ENCODE measurements around the gene SLC6A7. TPM values are rescaled to one million over a fixed set of nuclear protein-coding genes. Genes with fewer than 3 reads are reported as not detected.

Gene SLC6A7
- not detected for total RNA-seq

DNA sequence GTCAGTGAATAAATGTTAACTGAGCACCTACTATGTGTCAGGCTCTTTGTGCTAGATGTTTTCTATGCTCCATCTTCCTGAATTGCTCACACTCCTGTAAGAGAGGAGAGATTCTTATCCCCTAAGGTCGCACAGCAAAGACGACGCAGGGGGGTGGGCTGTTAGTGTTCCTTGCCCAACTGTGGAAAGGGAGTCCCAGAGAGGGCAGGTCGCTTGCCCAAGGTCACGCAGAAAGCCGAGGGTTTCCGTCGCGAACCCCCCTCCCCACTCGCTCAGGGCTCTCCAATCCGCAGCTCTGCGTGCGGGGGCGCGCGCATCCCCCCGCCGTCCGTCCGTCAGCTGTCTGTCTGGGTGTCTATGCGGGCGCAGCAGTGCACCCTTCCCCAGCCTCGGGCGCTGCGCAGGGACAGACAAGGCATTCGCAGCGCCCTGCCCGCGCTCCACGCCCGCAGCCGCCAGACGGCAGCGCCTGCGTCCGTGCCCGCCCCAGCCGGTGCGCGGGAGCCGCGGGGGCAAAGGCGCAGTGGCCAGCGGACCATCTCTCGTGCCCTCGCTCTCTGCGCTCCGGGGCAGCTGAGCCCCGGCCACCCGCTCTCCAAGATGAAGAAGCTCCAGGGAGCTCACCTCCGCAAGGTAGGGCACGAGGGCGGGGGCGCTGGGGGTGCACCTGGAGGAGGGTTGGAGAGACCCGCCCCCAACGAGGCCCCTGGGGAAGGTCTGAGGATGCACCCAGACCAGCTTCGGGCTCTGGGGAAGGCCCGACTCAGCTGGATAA is at the start of gene SLC6A7:
Gene SLC6A7, plus strand, starts transcription at position 335 of the 775 bp plus-strand sequence. Its CDS starts 266 bp downstream, at position 601.
- H3K4me3 Mint-ChIP-seq = no peak within 1 kb of the TSS
- peak in 1 of 2 donors; percentile 25 for ATAC-seq
- H3K9me3 Mint-ChIP-seq = no peaks in the 10 kb centered on the region
- no peaks in the 10 kb centered on the region for H3K36me3 Mint-ChIP-seq (ENCODE audit: insufficient read depth)
- no peak for DNase-seq
- H3K27me3 Mint-ChIP-seq (ENCODE audit: low read depth) = peaks cover 42% of the 10 kb centered on the region
- H3K4me1 Mint-ChIP-seq (ENCODE audit: low read depth) = no peaks in the 10 kb centered on the region

GRCh38 chr5:150140830-150141229 is 49.0 kb upstream of the SLC6A7 start:
- peaks cover 2% of the 10 kb centered on the region for H3K27me3 Mint-ChIP-seq (ENCODE audit: low read depth)
- DNase-seq = no peak
- H3K4me3 Mint-ChIP-seq = no peak overlapping the region
- no peaks in the 10 kb centered on the region for H3K36me3 Mint-ChIP-seq (ENCODE audit: insufficient read depth)
- no peak for ATAC-seq
- H3K4me1 Mint-ChIP-seq (ENCODE audit: low read depth) = no peaks in the 10 kb centered on the region
- no peaks in the 10 kb centered on the region for H3K9me3 Mint-ChIP-seq

- DNase-seq (no peak), ATAC-seq (no peak)
- H3K4me3 Mint-ChIP-seq = no peak overlapping the region
- H3K4me1 Mint-ChIP-seq (ENCODE audit: low read depth) = no peaks in the 10 kb centered on the region
- H3K27me3 Mint-ChIP-seq (ENCODE audit: low read depth) = peaks cover 2% of the 10 kb centered on the region
- no peaks in the 10 kb centered on the region for H3K9me3 Mint-ChIP-seq
- no peaks in the 10 kb centered on the region for H3K36me3 Mint-ChIP-seq (ENCODE audit: insufficient read depth)
These were observed 48.2 kb upstream of the SLC6A7 start for GRCh38 chr5:150141544-150142184.

DNA sequence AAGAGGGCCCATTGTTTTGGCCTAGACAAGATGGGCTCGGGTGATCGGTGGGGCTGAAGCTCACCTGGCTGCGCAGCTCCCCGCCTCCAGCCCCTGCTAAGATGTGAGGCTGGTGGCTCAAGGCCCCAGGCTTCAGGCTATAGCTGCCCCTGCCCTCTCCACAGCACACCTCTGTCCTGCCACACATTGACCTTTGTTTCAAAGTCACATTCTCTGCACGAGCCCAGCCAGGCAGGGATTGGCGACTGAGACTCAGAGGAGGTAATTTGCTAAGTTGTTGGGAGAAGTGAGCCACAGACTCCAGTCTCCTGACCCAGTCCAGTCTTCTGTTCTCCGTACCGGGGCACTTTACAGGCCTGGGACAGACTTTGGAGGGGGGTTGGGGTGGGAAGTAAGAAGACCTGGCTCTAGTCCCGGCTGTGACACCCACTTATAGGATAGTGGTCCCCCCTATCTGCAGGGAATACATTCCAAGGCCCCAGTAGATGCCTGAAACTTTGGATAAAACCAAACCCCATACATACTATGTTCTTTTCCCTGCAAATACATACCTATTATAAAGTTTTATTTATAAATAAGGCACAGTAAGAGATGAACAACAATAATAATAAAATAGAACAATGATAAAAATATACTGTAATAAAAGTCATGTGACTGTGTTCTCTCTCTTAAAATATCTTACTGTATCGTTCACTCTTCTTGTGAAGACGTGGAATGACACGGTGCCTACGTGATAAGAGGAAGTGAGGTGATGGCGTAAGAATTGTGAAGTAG is 47.5 kb upstream of the SLC6A7 start:
- peaks cover 2% of the 10 kb centered on the region for H3K27me3 Mint-ChIP-seq (ENCODE audit: low read depth)
- no peak for ATAC-seq
- H3K9me3 Mint-ChIP-seq = no peaks in the 10 kb centered on the region
- H3K36me3 Mint-ChIP-seq (ENCODE audit: insufficient read depth) = no peaks in the 10 kb centered on the region
- H3K4me1 Mint-ChIP-seq (ENCODE audit: low read depth) = no peaks in the 10 kb centered on the region
- no peak overlapping the region for H3K4me3 Mint-ChIP-seq
- DNase-seq = no peak

- ATAC-seq = no peak
- Mint-ChIP-seq H3K9me3 (no peaks in the 10 kb centered on the region), H3K4me3 (no peak overlapping the region), H3K36me3 (ENCODE audit: insufficient read depth) (no peaks in the 10 kb centered on the region), H3K4me1 (ENCODE audit: low read depth) (no peaks in the 10 kb centered on the region), H3K27me3 (ENCODE audit: low read depth) (peaks cover 2% of the 10 kb centered on the region)
- no peak for DNase-seq
These were observed 46.9 kb upstream of the SLC6A7 start for GRCh38 chr5:150142959-150143349.

GRCh38 chr5:150143350-150144245 is 46.3 kb upstream of the SLC6A7 start:
- Mint-ChIP-seq H3K36me3 (ENCODE audit: insufficient read depth) (no peaks in the 10 kb centered on the region), H3K4me1 (ENCODE audit: low read depth) (no peaks in the 10 kb centered on the region), H3K9me3 (no peaks in the 10 kb centered on the region), H3K27me3 (ENCODE audit: low read depth) (no peaks in the 10 kb centered on the region), H3K4me3 (no peak overlapping the region)
- no peak for DNase-seq
- no peak for ATAC-seq

GRCh38 chr5:150144246-150144801 is 45.5 kb upstream of the SLC6A7 start:
- DNase-seq = no peak
- no peak for ATAC-seq
- Mint-ChIP-seq H3K36me3 (ENCODE audit: insufficient read depth) (no peaks in the 10 kb centered on the region), H3K4me3 (no peak overlapping the region), H3K4me1 (ENCODE audit: low read depth) (no peaks in the 10 kb centered on the region), H3K9me3 (no peaks in the 10 kb centered on the region), H3K27me3 (ENCODE audit: low read depth) (no peaks in the 10 kb centered on the region)

DNA sequence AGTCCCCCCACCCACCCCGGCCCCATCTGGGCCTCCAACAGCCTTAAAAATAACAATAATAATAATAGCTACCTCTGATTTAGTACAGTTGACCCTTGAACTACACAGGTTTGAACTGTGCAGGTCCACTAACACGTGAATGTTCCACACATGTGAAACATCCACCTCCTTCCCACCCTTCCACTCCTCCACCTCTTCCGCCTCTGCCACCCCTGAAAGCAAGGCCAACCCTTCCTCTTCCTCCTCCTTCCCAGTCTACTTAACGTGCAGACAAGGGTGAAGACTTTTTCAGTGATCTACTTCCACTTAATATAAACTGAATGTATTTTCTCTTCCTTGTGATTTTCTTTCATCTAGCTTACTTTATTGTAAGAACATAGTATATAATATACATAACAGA is 45.0 kb upstream of the SLC6A7 start:
- Mint-ChIP-seq H3K4me3 (no peak overlapping the region), H3K4me1 (ENCODE audit: low read depth) (no peaks in the 10 kb centered on the region), H3K9me3 (no peaks in the 10 kb centered on the region), H3K27me3 (ENCODE audit: low read depth) (no peaks in the 10 kb centered on the region), H3K36me3 (ENCODE audit: insufficient read depth) (no peaks in the 10 kb centered on the region)
- DNase-seq = no peak
- no peak for ATAC-seq

- no peak overlapping the region for H3K4me3 Mint-ChIP-seq
- H3K4me1 Mint-ChIP-seq (ENCODE audit: low read depth) = no peaks in the 10 kb centered on the region
- ATAC-seq (no peak), DNase-seq (no peak)
- H3K27me3 Mint-ChIP-seq (ENCODE audit: low read depth) = no peaks in the 10 kb centered on the region
- H3K9me3 Mint-ChIP-seq = no peaks in the 10 kb centered on the region
- no peaks in the 10 kb centered on the region for H3K36me3 Mint-ChIP-seq (ENCODE audit: insufficient read depth)
These were observed 43.6 kb upstream of the SLC6A7 start for GRCh38 chr5:150146235-150146634.

GRCh38 chr5:150146862-150147601 is 42.8 kb upstream of the SLC6A7 start:
- ATAC-seq (no peak), DNase-seq (no peak)
- H3K9me3 Mint-ChIP-seq = no peaks in the 10 kb centered on the region
- H3K36me3 Mint-ChIP-seq (ENCODE audit: insufficient read depth) = no peaks in the 10 kb centered on the region
- H3K27me3 Mint-ChIP-seq (ENCODE audit: low read depth) = no peaks in the 10 kb centered on the region
- H3K4me3 Mint-ChIP-seq = no peak overlapping the region
- no peaks in the 10 kb centered on the region for H3K4me1 Mint-ChIP-seq (ENCODE audit: low read depth)

GRCh38 chr5:150147670-150148069 is 42.2 kb upstream of the SLC6A7 start:
- Mint-ChIP-seq H3K36me3 (ENCODE audit: insufficient read depth) (no peaks in the 10 kb centered on the region), H3K9me3 (no peaks in the 10 kb centered on the region), H3K4me1 (ENCODE audit: low read depth) (no peaks in the 10 kb centered on the region), H3K4me3 (no peak overlapping the region), H3K27me3 (ENCODE audit: low read depth) (no peaks in the 10 kb centered on the region)
- ATAC-seq (no peak), DNase-seq (no peak)

- H3K4me1 Mint-ChIP-seq (ENCODE audit: low read depth) = no peaks in the 10 kb centered on the region
- no peaks in the 10 kb centered on the region for H3K27me3 Mint-ChIP-seq (ENCODE audit: low read depth)
- DNase-seq (no peak), ATAC-seq (no peak)
- H3K9me3 Mint-ChIP-seq = no peaks in the 10 kb centered on the region
- H3K36me3 Mint-ChIP-seq (ENCODE audit: insufficient read depth) = no peaks in the 10 kb centered on the region
- H3K4me3 Mint-ChIP-seq = no peak overlapping the region
These were observed 41.5 kb upstream of the SLC6A7 start for GRCh38 chr5:150148117-150148927.

Measured in activated T-cell treated with anti-CD3 and anti-CD28 coated beads, Interleukin-2, amount 50 U/mL, for 4 hours (primary cell).